ENCODE data around the gene SLC22A17.
"Not testable (repeated sequence)": the region's sequence is repeated elsewhere in the genome, so short reads cannot be mapped to it uniquely, and the experiment has no call there.

SLC22A17 gene

DNA sequence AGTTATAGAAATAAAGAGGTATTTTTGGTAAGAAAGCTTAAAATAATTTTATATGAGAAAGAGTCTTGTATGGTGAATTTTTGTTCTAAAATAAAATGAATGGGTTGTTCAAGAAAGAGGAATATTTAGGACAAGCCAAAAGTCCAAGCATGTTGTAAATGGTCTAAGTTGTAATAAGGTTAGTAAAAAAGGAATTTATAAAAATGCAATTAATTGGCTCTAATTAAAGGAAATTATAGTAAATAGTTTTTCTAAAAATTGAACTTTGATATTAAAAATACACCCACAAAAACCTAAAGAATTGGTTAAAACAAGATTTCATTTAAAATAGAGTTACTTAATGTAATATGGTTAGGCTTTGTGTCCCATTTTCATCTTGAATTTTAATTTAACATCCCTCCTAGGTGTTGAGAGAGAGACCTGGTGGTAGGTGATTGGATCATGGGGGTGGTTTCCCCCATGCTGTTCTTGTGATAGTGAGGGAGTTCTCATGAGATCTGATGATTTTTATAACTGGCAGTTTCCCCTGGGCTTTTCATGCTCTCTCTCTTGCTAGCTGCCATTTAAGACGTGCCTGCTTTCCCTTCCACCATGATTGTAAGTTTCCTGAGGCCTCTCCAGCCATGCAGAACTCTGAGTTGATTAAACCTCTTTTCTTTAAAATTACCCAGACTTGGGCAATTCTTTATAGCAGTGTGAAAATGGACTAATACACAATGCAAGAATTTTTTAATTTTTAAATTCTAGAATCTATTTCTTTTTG, 13.0 kb downstream of the SLC22A17 start:
- DNase-seq (ENCODE audit: low spot score) = no peak

DNA sequence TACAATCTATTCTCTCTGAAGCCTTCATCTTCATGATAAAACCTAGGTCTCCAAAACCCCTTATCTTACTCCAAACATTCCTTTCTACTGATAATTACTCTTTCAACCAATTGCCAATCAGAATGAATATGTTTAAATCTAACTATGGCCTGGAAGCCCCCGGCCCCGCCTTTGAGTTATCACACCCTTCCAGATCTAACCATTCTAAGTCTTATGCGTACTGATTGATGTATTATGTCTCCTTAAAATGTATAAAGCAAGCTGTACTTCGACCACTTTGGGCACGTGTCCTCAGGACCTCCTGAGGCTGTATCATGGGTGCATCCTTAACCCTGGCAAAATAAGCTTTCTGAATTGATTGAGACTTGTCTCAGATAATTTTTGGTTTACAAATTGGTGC, 17.1 kb downstream of the SLC22A17 start:
- no peak for DNase-seq (ENCODE audit: low spot score)

DNA sequence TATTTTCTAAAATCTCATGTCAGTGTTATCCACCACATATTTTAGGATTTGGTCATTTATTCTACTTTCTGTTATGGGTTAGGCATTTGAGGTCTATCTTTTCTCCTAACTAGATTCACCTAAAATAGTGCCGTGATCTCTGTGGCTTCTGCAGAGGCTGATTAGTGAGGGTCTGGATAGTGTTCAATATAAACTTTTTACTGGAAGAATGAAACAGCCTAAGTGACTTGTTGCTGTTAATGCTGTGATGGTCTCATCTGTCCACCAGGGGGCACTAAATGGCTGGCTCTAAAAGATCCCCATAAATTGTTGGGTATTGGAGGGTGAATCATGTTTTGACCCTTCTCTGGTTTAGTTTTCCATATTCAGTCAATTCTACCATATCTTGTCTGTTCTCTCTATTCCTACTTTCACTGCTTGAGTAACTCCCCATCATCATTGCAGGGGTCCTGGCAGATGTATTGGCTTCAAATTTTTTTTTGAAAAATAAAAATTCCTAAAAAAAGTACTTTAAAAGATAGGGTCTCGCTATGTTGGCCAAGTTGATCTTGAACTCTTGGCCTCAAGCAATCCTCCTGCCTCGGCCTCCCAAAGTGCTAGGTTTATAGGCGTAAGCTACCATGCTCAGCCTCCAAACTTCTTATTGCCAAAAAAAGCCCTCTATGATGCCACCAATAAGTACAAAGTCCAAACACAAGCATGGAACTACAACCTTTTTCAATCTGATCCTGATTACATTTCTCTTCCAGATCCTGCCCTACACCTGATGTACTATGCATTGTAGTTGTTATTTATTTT, 24.5 kb downstream of the SLC22A17 start:
- peak; percentile 75 for DNase-seq (ENCODE audit: low spot score)

DNA sequence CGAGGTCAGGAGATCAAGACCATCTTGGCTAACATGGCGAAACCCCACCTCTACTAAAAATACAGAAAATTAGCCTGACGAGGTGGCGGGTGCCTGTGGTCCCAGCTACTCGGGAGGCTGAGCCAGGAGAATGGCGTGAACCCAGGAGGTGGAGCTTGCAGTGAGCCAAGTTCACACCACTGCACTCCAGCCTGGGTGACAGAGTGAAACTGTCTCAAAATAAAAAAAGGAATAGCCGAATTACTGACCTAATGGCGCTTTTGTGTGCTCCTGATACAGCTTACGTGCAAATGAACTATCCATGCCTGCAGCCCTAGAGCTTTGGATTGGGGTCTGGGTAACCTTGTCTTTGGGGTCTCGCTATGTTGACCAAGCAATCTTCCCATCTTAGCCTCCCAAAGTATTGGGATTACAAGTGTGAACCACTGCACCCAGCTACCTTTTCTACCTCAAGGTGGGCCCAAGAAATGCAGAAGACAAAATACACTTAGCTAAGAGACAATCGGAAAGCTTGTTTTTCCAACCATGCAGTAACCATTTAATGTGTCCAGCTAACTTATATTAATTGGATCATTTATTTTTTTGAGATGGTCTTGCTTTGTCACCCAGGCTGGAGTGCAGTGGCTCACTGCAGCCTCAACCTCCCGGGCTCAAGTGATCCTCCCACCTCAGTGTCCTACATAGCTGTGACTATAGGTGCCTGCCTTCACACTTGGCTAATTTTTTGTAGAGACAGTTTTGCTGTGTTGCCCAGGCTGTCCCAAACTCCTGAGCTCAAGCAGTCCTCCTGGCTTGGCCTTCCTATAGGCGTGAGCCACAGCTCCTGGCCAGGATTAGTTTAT, 26.0 kb downstream of the SLC22A17 start:
- DNase-seq (ENCODE audit: low spot score) = no peak

DNA sequence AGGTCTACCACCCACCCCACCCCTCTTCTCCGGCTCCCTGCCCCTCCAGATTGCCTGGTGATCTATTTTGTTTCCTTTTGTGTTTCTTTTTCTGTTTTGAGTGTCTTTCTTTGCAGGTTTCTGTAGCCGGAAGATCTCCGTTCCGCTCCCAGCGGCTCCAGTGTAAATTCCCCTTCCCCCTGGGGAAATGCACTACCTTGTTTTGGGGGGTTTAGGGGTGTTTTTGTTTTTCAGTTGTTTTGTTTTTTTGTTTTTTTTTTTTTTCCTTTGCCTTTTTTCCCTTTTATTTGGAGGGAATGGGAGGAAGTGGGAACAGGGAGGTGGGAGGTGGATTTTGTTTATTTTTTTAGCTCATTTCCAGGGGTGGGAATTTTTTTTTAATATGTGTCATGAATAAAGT, 26.9 kb downstream of the SLC22A17 start:
- DNase-seq (ENCODE audit: low spot score) = not testable (repeated sequence)

DNA sequence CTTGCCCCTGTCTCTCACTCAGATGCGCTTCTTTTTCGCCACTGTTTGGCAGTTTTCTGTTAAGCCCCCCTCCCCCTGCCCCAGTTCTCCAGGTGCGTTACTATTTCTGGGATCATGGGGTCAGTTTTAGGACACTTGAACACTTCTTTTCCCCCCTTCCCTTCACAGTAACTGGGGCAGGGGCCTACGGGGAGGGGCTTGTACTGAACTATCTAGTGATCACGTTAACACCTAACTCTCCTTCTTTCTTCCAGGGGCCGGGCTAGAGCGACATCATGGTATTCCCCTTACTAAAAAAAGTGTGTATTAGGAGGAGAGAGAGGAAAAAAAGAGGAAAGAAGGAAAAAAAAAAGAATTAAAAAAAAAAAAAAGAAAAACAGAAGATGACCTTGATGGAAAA, 27.7 kb downstream of the SLC22A17 start:
- DNase-seq (ENCODE audit: low spot score) = no peak

DNA sequence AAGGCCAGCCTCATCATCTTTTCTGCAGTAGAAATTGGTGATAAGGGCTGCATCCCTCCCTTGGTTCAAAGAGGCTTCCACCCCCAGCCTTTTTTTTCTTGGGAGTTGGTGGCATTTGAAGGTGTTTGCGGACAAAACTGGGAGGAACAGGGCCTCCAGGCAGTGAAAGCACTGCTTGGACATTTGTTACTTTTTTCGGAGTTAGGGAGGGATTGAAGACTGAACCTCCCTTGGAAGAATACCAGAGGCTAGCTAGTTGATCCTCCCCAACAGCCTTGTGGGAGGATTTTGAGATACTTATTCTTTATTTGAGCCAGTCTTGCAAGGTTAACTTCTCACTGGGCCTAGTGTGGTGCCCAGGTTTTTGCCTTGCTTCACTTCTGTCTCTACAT, 28.2 kb downstream of the SLC22A17 start:
- DNase-seq (ENCODE audit: low spot score) = no peak

DNA sequence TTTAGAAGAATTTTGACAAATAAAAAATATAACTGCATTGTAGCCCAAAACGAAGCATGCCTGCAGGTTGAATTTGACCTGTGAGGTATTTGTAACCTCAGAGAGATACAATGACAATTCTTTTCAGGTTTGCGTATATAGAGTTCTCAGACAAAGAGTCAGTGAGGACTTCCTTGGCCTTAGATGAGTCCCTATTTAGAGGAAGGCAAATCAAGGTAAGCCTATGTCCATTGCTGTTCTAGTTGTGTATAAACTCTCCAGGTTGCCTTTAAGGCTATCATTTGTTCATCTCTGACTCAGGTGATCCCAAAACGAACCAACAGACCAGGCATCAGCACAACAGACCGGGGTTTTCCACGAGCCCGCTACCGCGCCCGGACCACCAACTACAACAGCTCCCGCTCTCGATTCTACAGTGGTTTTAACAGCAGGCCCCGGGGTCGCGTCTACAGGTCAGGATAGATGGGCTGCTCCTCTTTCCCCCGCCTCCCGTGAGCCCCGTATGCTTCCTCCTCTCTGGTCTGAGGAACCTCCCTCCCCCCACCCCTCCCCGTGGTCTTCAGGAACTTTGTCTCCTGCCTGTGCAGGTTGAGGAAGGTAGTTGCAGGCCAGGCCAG, 28.7 kb downstream of the SLC22A17 start:
- DNase-seq (ENCODE audit: low spot score) = no peak

DNA sequence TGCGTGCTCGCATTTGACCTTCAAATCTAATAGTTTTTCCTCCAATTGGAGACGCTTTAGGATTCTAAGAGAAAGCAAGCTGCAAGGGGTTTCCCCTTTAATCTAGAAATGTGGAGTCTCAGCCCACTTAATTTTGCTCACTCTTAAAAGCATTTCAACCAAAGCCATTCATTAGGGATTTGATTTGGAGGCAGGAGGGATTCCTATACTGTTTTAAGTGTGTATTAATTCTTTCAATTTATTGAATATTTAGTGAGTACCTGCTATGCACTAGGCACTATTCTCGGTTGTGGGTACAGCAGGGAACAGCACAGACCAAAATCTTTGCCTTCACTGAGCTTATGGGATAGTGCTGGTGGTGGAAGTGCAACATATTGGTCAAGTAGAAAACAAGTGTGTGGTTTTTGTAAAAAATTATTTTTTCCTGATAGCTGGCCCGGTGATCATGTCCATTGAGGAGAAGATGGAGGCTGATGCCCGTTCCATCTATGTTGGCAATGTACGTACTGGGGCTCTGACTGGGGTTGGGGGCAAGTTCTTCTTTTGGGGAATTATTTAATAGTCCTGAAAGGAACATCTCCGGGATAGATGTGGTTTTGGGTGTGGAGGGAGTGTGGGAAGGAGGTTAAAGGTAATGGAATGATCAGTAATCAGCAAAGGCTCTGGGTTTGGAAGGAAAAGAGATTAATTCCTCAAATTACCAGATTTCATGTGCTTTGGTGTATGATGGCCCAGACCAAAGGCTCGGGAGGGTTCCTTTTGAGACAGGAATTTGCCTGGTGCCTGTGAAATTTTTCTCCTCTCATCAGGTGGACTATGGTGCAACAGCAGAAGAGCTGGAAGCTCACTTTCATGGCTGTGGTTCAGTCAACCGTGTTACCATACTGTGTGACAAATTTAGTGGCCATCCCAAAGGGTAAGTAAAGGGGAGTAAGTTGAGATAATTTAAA, 29.8 kb downstream of the SLC22A17 start:
- no peak for DNase-seq (ENCODE audit: low spot score)

DNA sequence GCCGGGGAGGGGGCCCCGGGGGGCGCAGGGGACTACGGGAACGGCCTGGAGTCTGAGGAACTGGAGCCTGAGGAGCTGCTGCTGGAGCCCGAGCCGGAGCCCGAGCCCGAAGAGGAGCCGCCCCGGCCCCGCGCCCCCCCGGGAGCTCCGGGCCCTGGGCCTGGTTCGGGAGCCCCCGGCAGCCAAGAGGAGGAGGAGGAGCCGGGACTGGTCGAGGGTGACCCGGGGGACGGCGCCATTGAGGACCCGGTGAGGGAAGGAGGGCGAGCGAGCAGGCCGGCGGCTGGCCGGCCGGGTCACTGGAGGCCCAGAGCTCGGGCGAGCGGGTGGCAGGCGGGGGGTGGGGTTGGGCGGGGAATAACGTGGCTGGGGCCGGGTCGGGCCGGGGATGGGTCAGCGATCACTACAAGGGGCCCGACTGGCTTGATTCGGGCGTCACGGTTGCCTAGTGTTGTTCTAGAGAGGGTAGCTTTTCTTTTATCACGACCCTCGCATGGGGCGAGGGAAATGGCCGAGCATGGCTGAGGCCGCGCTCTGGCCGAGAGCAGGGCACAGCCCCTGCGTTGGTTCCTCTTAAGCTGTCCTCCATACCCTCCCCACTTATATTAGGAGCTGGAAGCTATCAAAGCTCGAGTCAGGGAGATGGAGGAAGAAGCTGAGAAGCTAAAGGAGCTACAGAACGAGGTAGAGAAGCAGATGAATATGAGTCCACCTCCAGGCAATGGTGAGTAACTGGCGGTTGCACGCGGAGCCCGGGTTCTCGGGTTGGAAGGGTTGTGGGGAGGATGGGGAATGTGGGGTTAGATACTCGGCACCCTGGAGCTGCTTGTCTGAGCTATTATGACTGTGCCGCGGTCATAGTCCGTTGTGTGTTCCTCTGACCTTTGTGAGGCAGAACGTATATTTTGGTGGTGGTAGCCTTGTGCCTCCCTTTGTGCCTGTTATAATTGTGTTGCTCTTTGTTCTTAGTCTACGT, 30.8 kb downstream of the SLC22A17 start:
- peak; percentile 60 for DNase-seq (ENCODE audit: low spot score)

DNA sequence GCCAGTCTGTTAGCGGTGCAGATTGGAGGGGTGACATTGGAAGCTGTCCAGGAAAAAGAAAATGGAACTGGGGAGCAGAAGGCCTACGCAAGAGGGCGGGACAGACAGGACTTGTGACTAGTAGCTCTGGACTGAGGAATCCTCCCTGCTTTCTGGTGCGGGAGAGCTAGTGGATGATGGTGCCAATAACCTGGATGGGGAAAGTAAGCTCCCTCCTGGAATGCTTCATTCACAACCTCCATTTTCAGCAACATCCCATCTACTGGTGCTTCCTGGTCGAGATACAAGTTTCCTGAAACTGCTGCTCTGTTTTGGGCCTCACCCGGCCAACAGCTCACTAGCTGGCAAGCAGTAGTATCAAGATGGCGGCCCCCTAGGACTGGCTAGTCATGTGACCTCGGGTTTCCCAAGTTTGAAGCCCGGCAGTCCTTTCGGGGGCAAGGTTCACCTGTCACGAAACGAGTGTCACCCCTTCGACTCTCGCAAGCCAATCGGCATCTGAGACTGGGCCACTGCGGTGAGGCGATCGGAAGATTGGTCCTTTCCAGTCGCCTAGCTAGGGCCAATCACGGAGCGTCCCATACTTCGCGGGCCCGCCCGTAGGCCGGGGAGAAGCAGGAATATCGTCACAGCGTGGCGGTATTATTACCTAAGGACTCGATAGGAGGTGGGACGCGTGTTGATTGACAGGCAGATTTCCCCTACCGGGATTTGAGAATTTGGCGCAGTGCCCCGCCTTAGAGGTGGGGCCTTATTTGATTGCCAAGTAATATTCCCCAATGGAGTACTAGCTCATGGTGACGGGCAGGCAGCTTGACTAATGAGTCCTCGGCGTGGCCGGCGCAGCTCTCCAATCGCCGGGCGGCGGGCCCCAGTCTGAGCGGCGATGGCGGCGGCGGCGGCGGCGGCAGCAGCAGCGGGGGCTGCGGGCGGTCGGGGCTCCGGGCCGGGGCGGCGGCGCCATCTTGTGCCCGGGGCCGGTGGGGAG, 31.8 kb downstream of the SLC22A17 start, which contains the start of gene PABPN1:
Gene PABPN1 (plus strand): TSS at position 874 of the 988 bp plus-strand sequence. CDS start 13 bp downstream, at position 887.
- peak; percentile 97 for DNase-seq (ENCODE audit: low spot score)

DNA sequence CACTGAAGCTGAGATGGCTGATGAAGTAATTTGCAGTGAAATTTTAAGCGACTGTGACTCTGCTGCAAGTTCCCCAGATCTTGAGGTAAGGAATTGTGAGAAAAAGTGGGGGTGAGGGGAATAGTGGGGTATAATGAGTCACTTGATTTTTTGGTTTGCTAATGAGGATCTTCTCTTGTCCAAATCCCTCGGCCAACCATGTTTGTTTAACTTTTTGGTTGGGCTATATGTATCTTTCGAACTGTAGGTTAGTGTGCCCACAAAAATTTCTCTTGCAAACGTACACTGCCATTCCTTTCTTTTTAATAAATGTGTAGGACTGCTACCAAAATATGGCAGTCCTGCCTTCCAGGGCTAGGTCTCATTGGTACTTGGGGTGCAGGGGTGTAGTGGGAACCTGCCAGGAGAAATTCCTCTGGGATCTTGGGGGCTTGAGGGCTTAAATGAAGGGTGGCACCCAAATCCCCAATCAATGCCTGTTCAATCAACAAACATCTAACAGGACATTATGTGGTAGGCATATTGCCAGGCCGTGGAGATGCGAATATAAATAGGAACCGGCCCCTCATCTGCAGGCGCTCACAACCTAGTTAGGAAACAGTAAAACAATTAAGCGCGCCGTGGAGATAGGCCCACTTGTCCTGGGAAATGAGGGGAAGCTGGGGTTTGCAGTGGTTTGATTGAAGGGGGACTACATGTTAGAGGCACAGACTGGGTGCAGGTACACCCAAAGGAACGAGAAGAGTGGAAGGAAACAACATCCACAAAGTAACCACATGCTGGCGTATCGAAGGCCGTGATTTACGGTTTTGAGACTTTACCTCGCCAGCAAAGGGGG, 32.7 kb downstream of the SLC22A17 start:
- DNase-seq (ENCODE audit: low spot score) = no peak

DNA sequence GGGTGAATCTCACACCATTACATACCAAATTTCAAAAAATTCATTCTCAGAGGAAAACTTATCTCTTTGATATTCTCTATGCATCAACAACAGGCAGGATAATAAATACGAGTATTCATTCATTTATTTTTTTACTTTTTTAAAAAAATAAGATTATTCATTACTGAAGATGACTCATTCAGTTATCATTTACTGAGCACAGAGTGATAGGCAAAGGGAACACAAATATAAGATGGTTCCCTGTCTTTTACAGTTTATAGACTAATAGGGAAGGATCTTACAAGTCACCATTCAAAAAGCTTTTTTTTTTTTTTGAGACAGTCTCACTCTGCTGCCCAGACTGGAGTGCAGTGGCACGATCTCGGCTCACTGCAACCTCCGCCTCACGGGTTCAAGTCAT, 36.4 kb downstream of the SLC22A17 start:
- DNase-seq (ENCODE audit: low spot score) = no peak

DNA sequence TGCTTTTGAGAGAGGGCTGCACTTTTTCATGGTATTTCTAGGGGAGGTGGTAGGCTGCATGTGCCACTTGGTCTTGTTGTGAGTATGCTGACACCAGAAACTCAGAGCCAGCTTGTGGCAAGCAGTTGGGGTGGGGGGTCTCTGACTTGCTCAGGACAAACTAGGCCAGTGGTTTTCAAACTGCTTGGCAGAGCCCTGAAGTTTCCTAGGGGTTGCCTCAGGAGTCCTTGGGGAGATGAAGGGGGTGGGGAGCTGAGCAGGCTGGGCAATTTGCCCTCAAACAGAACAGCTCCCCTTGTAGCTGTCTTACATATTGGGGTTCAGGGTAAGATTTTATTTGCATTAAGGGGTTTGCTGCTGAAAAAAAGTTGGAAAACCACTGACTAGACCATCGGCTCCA, 42.1 kb downstream of the SLC22A17 start:
- no peak for DNase-seq (ENCODE audit: low spot score)

DNA sequence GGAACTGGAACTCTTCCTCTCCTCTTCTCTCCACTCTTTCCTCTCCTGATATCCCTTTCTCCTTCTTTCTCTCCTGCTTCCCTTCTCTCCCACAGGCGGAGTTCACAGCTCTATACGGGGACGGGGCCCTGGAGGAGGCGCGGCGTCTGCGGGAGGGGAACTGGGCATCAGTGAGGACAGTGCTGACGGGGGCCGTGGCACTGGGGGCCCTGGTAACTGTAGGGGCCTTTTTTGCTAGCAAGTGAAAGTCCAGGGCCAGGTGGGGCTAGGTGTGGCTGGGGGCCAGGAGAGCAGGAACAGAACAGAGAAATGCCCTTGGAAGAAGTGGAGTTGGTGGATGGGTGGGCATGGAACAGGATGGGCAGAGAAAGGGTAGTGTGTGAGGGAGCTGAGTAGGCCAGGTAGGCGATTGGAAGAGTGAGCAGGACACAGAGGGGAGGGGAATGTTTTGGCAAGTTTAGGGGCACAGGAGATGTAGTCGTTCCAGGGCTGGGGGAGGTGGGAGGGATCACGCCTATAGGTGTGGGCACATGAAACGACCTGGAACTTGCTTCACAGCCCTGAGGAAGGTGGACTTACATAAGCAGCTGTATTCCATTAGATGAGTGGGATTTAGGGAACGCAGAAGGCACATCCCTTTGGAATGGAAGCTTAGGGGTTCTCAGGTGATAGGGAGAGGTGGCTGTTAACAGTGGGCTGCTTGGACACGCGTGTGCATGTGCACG, 43.8 kb downstream of the SLC22A17 start:
- DNase-seq (ENCODE audit: low spot score) = no peak

Measured in hepatic stellate cell (primary cell).